GM23338 (cell line): ENCODE results near the gene SLC27A3. TPM values are rescaled to one million over a fixed set of nuclear protein-coding genes. Genes with fewer than 3 reads are reported as not detected.

Experiments used
- ATAC-seq: fragments of 200-7000 bp; cut with Tn5 transposase; 3 replicates; pipeline ENCODE4 v1.9.1; 2020
- DNase-seq: peaks from one replicate; pipeline ENCODE4 v3.0.0-alpha.2; 2015; ENCODE audit warnings: low spot score
- H2AFZ ChIP-seq: fragments of 200-600 bp; sonication (generic); 2 replicates; pipeline ENCODE4 v1.8.0; 2016; ENCODE audit warnings: antibody characterized with exemption, mild to moderate bottlenecking, moderate library complexity
- H3F3A ChIP-seq: fragments of 200-600 bp; sonication (generic); replicated peaks from 2 replicates; pipeline ENCODE4 v1.8.0; 2017; ENCODE audit warnings: antibody characterized with exemption, mixed run types, low read depth
- H3K27ac ChIP-seq: fragments of 200-600 bp; sonication (generic); 2 replicates; pipeline ENCODE4 v1.6.1; 2016; ENCODE audit warnings: low read depth
- H3K27me3 ChIP-seq: fragments of 200-600 bp; sonication (generic); 2 replicates; pipeline ENCODE4 v1.8.0; 2016; ENCODE audit warnings: mild to moderate bottlenecking, mixed run types, moderate library complexity; ENCODE audit not compliant: insufficient read depth
- H3K36me3 ChIP-seq: fragments of 200-600 bp; sonication (generic); 2 replicates; pipeline ENCODE4 v1.8.0; 2016; ENCODE audit warnings: mild to moderate bottlenecking; ENCODE audit not compliant: insufficient read depth
- H3K4me1 ChIP-seq: fragments of 200-600 bp; sonication (generic); 2 replicates; pipeline ENCODE4 v1.8.0; 2016; ENCODE audit warnings: mild to moderate bottlenecking, moderate library complexity; ENCODE audit not compliant: insufficient read depth
- H3K4me2 ChIP-seq: fragments of 200-600 bp; sonication (generic); 2 replicates; pipeline ENCODE4 v1.7.1; 2017; ENCODE audit warnings: mixed run types
- H3K4me3 ChIP-seq: fragments of 200-600 bp; sonication (generic); 2 replicates; pipeline ENCODE4 v1.6.1; 2016; ENCODE audit warnings: mixed run types
- H3K79me2 ChIP-seq: fragments of 200-600 bp; sonication (generic); replicated peaks from 2 replicates; pipeline ENCODE4 v1.8.0; 2017; ENCODE audit warnings: mild to moderate bottlenecking; ENCODE audit not compliant: insufficient read depth
- H3K9me2 ChIP-seq: fragments of 200-600 bp; sonication (generic); 2 replicates; pipeline ENCODE4 v1.8.0; 2017; ENCODE audit not compliant: insufficient read depth
- H4K20me1 ChIP-seq: fragments of 200-600 bp; sonication (generic); replicated peaks from 2 replicates; pipeline ENCODE4 v1.8.0; 2017; ENCODE audit warnings: mild to moderate bottlenecking; ENCODE audit not compliant: insufficient read depth
- H3K27ac Mint-ChIP-seq: 2 replicates; pipeline ENCODE4 v1.8.0; 2020; ENCODE audit warnings: inconsistent platforms, mild to moderate bottlenecking, moderate library complexity, mixed read lengths
- H3K27me3 Mint-ChIP-seq: 3 replicates; pipeline ENCODE4 v1.8.0; 2022; ENCODE audit warnings: low read depth, mild to moderate bottlenecking, moderate library complexity, mixed read lengths, inconsistent platforms; ENCODE audit not compliant: insufficient read depth, poor library complexity
- H3K36me3 Mint-ChIP-seq: 3 replicates; pipeline ENCODE4 v1.8.0; 2021; ENCODE audit warnings: low read depth, mild to moderate bottlenecking, inconsistent platforms, moderate library complexity, mixed read lengths
- H3K4me1 Mint-ChIP-seq: 3 replicates; pipeline ENCODE4 v1.8.0; 2020; ENCODE audit warnings: mild to moderate bottlenecking, inconsistent platforms, mixed read lengths
- H3K4me3 Mint-ChIP-seq: 3 replicates; pipeline ENCODE4 v1.8.0; 2021; ENCODE audit warnings: moderate library complexity, mild to moderate bottlenecking, inconsistent platforms, mixed read lengths
- H3K9me3 Mint-ChIP-seq: 3 replicates; pipeline ENCODE4 v1.8.0; 2020; ENCODE audit warnings: moderate library complexity, mild to moderate bottlenecking, inconsistent platforms, mixed read lengths
- CREB1 ChIP-seq: fragments of 250-450 bp; sonication (Bioruptor Pico); IDR thresholded peaks from 2 replicates; pipeline ENCODE4 v1.5.0; 2020; ENCODE audit warnings: low read depth, mild to moderate bottlenecking, moderate library complexity
- CTCF ChIP-seq, 2 experiments: fragments of 200-600 bp in 1 of 2; sonication (generic) in 1 of 2; conservative IDR thresholded peaks; 2 replicates each; pipeline versions ENCODE4 v1.5.1 to v1.6.1; 2016 to 2017; ENCODE audit warnings: antibody characterized with exemption in 2 of 2, low read depth in 2 of 2, mild to moderate bottlenecking in 2 of 2, moderate library complexity in 1 of 2
- ETS1 ChIP-seq: IDR thresholded peaks from 2 replicates; pipeline ENCODE4 v1.6.1; 2016; ENCODE audit warnings: antibody characterized with exemption
- EZH2 ChIP-seq: fragments of 200-600 bp; sonication (generic); IDR thresholded peaks from one replicate; pipeline ENCODE4 v1.8.0; 2017; ENCODE audit warnings: antibody characterized with exemption, mild to moderate bottlenecking, low read depth; ENCODE audit not compliant: unreplicated experiment
- EZH2phosphoT487 ChIP-seq: fragments of 200-600 bp; sonication (generic); IDR thresholded peaks from one replicate; pipeline ENCODE4 v1.8.1; 2018; ENCODE audit warnings: antibody characterized with exemption; ENCODE audit not compliant: unreplicated experiment
- JUNB ChIP-seq: IDR thresholded peaks from one replicate; pipeline ENCODE4 v1.6.1; 2016; ENCODE audit warnings: antibody characterized with exemption; ENCODE audit not compliant: unreplicated experiment
- NANOG ChIP-seq: IDR thresholded peaks from 2 replicates; pipeline ENCODE4 v1.6.1; 2016; ENCODE audit warnings: antibody characterized with exemption, borderline replicate concordance
- POLR2AphosphoS5 ChIP-seq: IDR thresholded peaks from 2 replicates; pipeline ENCODE4 v1.6.1; 2016; ENCODE audit warnings: antibody characterized with exemption, low read depth
- STAT1 ChIP-seq: IDR thresholded peaks from one replicate; pipeline ENCODE4 v1.6.1; 2016; ENCODE audit warnings: antibody characterized with exemption; ENCODE audit not compliant: unreplicated experiment
- ZNF114 ChIP-seq: fragments of 250-450 bp; sonication (Bioruptor Pico); IDR thresholded peaks from 2 replicates; pipeline ENCODE4 v1.5.0; 2020; ENCODE audit warnings: mild to moderate bottlenecking, moderate library complexity
- ZNF331 ChIP-seq: fragments of 250-450 bp; sonication (Bioruptor Pico); IDR thresholded peaks from 2 replicates; pipeline ENCODE4 v1.5.0; 2020; ENCODE audit warnings: low read depth, mild to moderate bottlenecking, moderate library complexity
- polyA plus RNA-seq: library from polyadenylated mRNA; unstranded; fragments of >200 nt; fragmentation: Nextera tagmentation; extraction: Ambion mirVana; gene quantifications from 2 replicates; pipeline ENCODE4 v1.2.1, GENCODE V29; 2016
- total RNA-seq: library from RNA; depleted of rRNA; stranded (reverse); fragments of >200 nt; shearing (Covaris generic); gene quantifications from 2 replicates; pipeline ENCODE4 v1.2.3, GENCODE V29; 2014
- TF ChIP-seq, protein P1 (sequence below): IDR thresholded peaks from one replicate; pipeline ENCODE4 v1.6.1; 2018; ENCODE audit warnings: antibody characterized with exemption; ENCODE audit not compliant: unreplicated experiment
- TF ChIP-seq, protein P2 (sequence below): fragments of 250-450 bp; sonication (Bioruptor Pico); IDR thresholded peaks from 2 replicates; pipeline ENCODE4 v1.5.0; 2020; ENCODE audit warnings: mild to moderate bottlenecking, moderate library complexity

Gene SLC27A3
- total and polyA plus RNA-seq, 2 experiments from 2014 or later = 24.2 to 26.3 TPM

DNA sequence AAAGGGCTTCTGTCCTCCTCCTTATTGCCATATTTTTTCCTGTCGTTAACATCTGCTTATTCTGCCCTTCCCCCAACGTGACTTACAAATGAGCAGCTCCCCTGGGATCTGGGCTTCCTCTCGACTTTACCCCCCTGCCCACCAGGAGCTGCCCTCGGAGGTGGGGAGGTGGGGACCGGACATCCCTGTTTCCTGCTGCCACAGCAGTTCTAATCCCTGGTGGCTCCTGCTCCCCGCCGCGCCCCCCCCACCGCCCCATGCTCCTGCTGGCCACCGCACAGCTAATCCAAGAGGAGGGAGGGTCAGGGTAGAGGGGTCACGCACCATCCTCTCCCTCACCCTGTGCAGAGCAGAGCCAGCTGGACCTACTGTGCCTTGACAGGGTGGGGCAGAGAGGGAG lies 4.4 kb upstream of the SLC27A3 start:
- H3K4me2 ChIP-seq = no peak overlapping the region
- peaks cover 21% of the 10 kb centered on the region for H3K36me3 ChIP-seq
- H3K4me1 ChIP-seq = peaks cover 16% of the 10 kb centered on the region
- peaks cover 19% of the 10 kb centered on the region for H3F3A ChIP-seq
- peaks cover 41% of the 10 kb centered on the region for H3K4me1 Mint-ChIP-seq
- TF ChIP-seq JUNB (no peak), ZNF331 (CRISPR knock-in tag) (no peak), EZH2 (no peak), POLR2AphosphoS5 (no peak), ETS1 (no peak), STAT1 (no peak), NANOG (no peak), ZNF114 (no peak), CTCF (conservative IDR thresholded peaks at IDR 0.05; ENCODE audit: low read depth in 2 of 2) (no peak), EZH2phosphoT487 (no peak), CREB1 (CRISPR knock-in tag) (no peak)
- TF ChIP-seq, protein P1, sequence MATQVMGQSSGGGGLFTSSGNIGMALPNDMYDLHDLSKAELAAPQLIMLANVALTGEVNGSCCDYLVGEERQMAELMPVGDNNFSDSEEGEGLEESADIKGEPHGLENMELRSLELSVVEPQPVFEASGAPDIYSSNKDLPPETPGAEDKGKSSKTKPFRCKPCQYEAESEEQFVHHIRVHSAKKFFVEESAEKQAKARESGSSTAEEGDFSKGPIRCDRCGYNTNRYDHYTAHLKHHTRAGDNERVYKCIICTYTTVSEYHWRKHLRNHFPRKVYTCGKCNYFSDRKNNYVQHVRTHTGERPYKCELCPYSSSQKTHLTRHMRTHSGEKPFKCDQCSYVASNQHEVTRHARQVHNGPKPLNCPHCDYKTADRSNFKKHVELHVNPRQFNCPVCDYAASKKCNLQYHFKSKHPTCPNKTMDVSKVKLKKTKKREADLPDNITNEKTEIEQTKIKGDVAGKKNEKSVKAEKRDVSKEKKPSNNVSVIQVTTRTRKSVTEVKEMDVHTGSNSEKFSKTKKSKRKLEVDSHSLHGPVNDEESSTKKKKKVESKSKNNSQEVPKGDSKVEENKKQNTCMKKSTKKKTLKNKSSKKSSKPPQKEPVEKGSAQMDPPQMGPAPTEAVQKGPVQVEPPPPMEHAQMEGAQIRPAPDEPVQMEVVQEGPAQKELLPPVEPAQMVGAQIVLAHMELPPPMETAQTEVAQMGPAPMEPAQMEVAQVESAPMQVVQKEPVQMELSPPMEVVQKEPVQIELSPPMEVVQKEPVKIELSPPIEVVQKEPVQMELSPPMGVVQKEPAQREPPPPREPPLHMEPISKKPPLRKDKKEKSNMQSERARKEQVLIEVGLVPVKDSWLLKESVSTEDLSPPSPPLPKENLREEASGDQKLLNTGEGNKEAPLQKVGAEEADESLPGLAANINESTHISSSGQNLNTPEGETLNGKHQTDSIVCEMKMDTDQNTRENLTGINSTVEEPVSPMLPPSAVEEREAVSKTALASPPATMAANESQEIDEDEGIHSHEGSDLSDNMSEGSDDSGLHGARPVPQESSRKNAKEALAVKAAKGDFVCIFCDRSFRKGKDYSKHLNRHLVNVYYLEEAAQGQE = no peak
- TF ChIP-seq, protein P2, sequence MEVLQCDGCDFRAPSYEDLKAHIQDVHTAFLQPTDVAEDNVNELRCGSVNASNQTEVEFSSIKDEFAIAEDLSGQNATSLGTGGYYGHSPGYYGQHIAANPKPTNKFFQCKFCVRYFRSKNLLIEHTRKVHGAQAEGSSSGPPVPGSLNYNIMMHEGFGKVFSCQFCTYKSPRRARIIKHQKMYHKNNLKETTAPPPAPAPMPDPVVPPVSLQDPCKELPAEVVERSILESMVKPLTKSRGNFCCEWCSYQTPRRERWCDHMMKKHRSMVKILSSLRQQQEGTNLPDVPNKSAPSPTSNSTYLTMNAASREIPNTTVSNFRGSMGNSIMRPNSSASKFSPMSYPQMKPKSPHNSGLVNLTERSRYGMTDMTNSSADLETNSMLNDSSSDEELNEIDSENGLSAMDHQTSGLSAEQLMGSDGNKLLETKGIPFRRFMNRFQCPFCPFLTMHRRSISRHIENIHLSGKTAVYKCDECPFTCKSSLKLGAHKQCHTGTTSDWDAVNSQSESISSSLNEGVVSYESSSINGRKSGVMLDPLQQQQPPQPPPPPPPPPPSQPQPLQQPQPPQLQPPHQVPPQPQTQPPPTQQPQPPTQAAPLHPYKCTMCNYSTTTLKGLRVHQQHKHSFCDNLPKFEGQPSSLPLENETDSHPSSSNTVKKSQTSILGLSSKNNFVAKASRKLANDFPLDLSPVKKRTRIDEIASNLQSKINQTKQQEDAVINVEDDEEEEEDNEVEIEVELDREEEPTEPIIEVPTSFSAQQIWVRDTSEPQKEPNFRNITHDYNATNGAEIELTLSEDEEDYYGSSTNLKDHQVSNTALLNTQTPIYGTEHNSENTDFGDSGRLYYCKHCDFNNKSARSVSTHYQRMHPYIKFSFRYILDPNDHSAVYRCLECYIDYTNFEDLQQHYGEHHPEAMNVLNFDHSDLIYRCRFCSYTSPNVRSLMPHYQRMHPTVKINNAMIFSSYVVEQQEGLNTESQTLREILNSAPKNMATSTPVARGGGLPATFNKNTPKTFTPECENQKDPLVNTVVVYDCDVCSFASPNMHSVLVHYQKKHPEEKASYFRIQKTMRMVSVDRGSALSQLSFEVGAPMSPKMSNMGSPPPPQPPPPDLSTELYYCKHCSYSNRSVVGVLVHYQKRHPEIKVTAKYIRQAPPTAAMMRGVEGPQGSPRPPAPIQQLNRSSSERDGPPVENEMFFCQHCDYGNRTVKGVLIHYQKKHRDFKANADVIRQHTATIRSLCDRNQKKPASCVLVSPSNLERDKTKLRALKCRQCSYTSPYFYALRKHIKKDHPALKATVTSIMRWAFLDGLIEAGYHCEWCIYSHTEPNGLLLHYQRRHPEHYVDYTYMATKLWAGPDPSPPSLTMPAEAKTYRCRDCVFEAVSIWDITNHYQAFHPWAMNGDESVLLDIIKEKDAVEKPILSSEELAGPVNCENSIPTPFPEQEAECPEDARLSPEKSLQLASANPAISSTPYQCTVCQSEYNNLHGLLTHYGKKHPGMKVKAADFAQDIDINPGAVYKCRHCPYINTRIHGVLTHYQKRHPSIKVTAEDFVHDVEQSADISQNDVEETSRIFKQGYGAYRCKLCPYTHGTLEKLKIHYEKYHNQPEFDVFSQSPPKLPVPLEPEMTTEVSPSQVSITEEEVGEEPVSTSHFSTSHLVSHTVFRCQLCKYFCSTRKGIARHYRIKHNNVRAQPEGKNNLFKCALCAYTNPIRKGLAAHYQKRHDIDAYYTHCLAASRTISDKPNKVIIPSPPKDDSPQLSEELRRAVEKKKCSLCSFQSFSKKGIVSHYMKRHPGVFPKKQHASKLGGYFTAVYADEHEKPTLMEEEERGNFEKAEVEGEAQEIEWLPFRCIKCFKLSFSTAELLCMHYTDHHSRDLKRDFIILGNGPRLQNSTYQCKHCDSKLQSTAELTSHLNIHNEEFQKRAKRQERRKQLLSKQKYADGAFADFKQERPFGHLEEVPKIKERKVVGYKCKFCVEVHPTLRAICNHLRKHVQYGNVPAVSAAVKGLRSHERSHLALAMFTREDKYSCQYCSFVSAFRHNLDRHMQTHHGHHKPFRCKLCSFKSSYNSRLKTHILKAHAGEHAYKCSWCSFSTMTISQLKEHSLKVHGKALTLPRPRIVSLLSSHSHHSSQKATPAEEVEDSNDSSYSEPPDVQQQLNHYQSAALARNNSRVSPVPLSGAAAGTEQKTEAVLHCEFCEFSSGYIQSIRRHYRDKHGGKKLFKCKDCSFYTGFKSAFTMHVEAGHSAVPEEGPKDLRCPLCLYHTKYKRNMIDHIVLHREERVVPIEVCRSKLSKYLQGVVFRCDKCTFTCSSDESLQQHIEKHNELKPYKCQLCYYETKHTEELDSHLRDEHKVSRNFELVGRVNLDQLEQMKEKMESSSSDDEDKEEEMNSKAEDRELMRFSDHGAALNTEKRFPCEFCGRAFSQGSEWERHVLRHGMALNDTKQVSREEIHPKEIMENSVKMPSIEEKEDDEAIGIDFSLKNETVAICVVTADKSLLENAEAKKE (CRISPR knock-in tag) = no peak
- peaks cover 3% of the 10 kb centered on the region; the same call in 1 of the 2 replicates for H4K20me1 ChIP-seq
- H3K27ac ChIP-seq = no peak overlapping the region
- H3K27ac Mint-ChIP-seq = peak overlapping the region; percentile 78; the same call in 1 of the 2 replicates
- H3K79me2 ChIP-seq = no peaks in the 10 kb centered on the region
- DNase-seq (no peak), ATAC-seq (no peak)
- no peaks in the 10 kb centered on the region for H3K9me2 ChIP-seq
- H3K4me3 Mint-ChIP-seq = peak overlapping the region; percentile 20; the same call in 1 of the 3 replicates
- peaks cover 20% of the 10 kb centered on the region for H3K27me3 Mint-ChIP-seq
- peaks cover 84% of the 10 kb centered on the region for H3K36me3 Mint-ChIP-seq
- no peak overlapping the region for H2AFZ ChIP-seq
- H3K4me3 ChIP-seq = no peak overlapping the region
- no peaks in the 10 kb centered on the region for H3K9me3 Mint-ChIP-seq
- H3K27me3 ChIP-seq = no peaks in the 10 kb centered on the region
